Upper lobe of right lung (tissue), 1 donor: ENCODE data around the gene GBX1. TPM values are rescaled to one million over a fixed set of nuclear protein-coding genes. Genes with fewer than 3 reads are reported as not detected.

Experiments
- ATAC-seq: fragments of 200-7000 bp; cut with Tn5 transposase; one replicate; pipeline ENCODE4 v1.9.1; 2020; ENCODE audit warnings: mild to moderate bottlenecking, moderate library complexity
- DNase-seq: peaks from one replicate; pipeline ENCODE4 v3.0.0-alpha.2; 2020
- H3K27ac ChIP-seq: fragments of 200-600 bp; one replicate; pipeline ENCODE4 v1.8.0; 2022
- H3K27me3 ChIP-seq: fragments of 200-600 bp; one replicate; pipeline ENCODE4 v1.8.0; 2022; ENCODE audit warnings: mild to moderate bottlenecking
- H3K36me3 ChIP-seq: fragments of 200-600 bp; one replicate; pipeline ENCODE4 v1.8.0; 2022
- H3K4me1 ChIP-seq: fragments of 200-600 bp; one replicate; pipeline ENCODE4 v1.8.0; 2022
- H3K4me3 ChIP-seq: fragments of 200-600 bp; one replicate; pipeline ENCODE4 v1.8.0; 2022; ENCODE audit warnings: mild to moderate bottlenecking
- H3K9me3 ChIP-seq: fragments of 200-600 bp; one replicate; pipeline ENCODE4 v1.8.0; 2022
- intact Hi-C: fragments of 100-400 bp; cut with DNase I; formaldehyde crosslinking; loops from one replicate; pipeline ENCODE4 v1.11.0; 2022
- total RNA-seq: library from RNA; stranded (reverse); fragmentation: NEBNext Ultra II Directional; extraction: Animal tissue kit (Norgen Biotek cat#: 25700); gene quantifications from one replicate; pipeline ENCODE4 v1.2.1, GENCODE V29; 2021
- TF ChIP-seq, protein P1 (sequence below): fragments of 200-600 bp; IDR thresholded peaks from one replicate; pipeline ENCODE4 v1.8.0; 2022; ENCODE audit warnings: antibody characterized with exemption
- donor health status: DM: no; HTN: yes; CAD: no; lungs with severe emphysema.

Gene GBX1
- total RNA-seq, 1 donor from 2014 or later, result not detected

DNA sequence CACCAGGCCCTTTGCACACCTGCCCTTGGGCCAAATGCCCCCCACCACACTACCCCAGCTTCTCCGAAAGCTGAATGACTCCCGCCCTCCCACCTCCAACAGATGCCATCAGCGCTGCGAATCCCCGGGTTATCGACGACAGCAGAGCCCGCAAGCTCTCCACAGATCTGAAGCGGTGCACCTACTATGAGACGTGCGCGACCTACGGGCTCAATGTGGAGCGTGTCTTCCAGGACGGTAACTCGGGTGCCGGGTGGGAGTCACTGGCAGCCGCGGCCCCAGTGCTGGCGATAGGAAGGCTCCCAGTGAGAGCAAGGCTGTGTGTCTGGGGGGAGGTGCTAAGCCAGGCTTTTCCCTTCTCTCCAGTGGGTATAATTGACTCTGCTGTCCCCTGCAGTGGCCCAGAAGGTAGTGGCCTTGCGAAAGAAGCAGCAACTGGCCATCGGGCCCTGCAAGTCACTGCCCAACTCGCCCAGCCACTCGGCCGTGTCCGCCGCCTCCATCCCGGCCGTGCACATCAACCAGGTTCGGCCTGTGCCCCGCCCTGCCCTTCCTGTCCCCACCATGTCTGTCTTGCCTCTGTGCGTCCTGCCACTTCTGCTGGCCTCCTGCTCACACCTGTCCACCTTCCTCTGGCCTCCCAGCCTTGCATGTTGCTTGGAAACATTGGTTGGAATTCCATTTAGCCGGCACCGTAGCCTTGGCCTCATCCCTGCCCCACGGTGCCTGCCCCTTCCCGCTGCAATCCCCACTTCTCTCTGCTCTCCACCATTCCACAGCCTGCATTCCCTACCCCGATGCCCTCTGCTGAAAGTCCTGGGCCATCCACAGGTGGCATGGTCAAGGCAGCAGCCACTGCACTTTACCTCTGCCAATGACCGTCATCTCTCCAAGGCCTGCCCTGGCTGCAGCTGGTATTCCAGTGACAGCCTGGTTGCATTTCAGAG, 49.1 kb downstream of the GBX1 start:
- TF ChIP-seq, protein P1, sequence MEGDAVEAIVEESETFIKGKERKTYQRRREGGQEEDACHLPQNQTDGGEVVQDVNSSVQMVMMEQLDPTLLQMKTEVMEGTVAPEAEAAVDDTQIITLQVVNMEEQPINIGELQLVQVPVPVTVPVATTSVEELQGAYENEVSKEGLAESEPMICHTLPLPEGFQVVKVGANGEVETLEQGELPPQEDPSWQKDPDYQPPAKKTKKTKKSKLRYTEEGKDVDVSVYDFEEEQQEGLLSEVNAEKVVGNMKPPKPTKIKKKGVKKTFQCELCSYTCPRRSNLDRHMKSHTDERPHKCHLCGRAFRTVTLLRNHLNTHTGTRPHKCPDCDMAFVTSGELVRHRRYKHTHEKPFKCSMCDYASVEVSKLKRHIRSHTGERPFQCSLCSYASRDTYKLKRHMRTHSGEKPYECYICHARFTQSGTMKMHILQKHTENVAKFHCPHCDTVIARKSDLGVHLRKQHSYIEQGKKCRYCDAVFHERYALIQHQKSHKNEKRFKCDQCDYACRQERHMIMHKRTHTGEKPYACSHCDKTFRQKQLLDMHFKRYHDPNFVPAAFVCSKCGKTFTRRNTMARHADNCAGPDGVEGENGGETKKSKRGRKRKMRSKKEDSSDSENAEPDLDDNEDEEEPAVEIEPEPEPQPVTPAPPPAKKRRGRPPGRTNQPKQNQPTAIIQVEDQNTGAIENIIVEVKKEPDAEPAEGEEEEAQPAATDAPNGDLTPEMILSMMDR, result no peak
- peaks cover 57% of the 10 kb centered on the region for H3K36me3 ChIP-seq
- H3K4me3 ChIP-seq, result no peak overlapping the region
- H3K4me1 ChIP-seq, result peaks cover 10% of the 10 kb centered on the region
- no peak overlapping the region for H3K27ac ChIP-seq
- H3K27me3 ChIP-seq, result no peaks in the 10 kb centered on the region
- H3K9me3 ChIP-seq, result no peaks in the 10 kb centered on the region
- intact Hi-C loops, result loop anchor here (10.0 kb wide), 1 partner anchor 84 kb away; no protein-coding TSS in a partner anchor
- ATAC-seq (no peak), DNase-seq (no peak)

DNA sequence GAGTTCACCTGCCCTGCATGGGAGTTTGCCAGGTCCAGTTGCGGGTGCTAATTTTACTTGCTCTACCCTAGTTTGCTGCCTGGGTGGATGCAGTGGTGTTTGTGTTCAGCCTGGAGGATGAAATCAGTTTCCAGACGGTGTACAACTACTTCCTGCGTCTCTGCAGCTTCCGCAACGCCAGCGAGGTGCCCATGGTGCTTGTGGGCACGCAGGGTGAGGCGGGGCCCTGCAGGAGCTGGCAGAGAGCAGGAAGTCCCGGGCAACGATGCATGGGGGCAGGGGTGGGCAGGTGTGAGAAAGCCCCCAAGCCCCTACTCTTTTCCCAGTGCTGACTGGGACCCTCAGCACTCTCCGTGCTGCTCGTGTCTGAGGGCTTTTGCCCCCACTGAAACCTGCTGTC, 49.9 kb downstream of the GBX1 start:
- DNase-seq (no peak), ATAC-seq (no peak)
- no peak overlapping the region for H3K4me3 ChIP-seq
- H3K4me1 ChIP-seq, result peaks cover 16% of the 10 kb centered on the region
- intact Hi-C loops, result loop anchor here (10.0 kb wide), 1 partner anchor 83 kb away; no protein-coding TSS in a partner anchor
- no peak overlapping the region for H3K27ac ChIP-seq
- no peaks in the 10 kb centered on the region for H3K9me3 ChIP-seq
- TF ChIP-seq, protein P1, result no peak
- H3K36me3 ChIP-seq, result peaks cover 49% of the 10 kb centered on the region
- H3K27me3 ChIP-seq, result no peaks in the 10 kb centered on the region

DNA sequence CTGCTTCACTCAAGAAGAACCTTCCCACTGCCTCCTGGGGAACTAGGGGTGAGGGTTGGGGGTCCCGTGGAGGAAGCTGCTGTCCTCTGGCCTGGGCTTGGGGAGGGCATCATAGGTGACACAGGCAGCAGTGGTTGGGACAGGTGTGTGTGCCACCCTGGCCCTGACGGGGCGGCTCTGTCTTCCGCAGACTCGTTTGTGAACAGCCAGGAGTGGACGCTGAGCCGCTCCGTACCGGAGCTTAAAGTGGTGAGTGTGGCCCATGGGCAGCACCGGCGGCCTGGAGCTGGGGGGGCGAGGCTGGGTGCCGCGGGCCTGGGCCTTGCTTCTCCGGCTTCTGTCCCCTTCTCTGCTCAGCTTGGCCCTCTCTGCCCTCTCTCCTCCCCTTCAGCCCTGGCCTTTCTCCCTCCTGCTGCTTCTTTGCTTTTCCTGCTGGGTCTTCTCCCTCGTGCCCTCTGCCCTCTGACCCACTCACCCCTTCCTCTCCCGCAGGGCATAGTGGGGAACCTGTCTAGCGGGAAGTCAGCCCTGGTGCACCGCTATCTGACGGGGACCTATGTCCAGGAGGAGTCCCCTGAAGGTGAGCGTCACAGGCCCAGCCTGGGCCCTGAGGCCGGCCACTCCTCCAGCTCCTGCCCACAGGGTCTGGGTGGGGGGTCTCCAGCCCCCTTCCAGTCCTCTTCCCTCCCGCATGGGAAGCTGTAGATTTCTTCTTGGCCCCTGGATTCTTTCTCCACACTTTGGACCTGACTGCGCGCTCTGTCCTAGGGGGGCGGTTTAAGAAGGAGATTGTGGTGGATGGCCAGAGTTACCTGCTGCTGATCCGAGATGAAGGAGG, 50.7 kb downstream of the GBX1 start:
- H3K27me3 ChIP-seq, result no peaks in the 10 kb centered on the region
- DNase-seq (no peak), ATAC-seq (peak; percentile 6)
- H3K36me3 ChIP-seq, result peaks cover 44% of the 10 kb centered on the region
- no peaks in the 10 kb centered on the region for H3K9me3 ChIP-seq
- H3K27ac ChIP-seq, result peak overlapping the region; percentile 65
- peak overlapping the region; percentile 42 for H3K4me3 ChIP-seq
- intact Hi-C loops, result loop anchor here (10.0 kb wide), 1 partner anchor 82 kb away; no protein-coding TSS in a partner anchor
- peaks cover 16% of the 10 kb centered on the region for H3K4me1 ChIP-seq
- TF ChIP-seq, protein P1, result no peak

DNA sequence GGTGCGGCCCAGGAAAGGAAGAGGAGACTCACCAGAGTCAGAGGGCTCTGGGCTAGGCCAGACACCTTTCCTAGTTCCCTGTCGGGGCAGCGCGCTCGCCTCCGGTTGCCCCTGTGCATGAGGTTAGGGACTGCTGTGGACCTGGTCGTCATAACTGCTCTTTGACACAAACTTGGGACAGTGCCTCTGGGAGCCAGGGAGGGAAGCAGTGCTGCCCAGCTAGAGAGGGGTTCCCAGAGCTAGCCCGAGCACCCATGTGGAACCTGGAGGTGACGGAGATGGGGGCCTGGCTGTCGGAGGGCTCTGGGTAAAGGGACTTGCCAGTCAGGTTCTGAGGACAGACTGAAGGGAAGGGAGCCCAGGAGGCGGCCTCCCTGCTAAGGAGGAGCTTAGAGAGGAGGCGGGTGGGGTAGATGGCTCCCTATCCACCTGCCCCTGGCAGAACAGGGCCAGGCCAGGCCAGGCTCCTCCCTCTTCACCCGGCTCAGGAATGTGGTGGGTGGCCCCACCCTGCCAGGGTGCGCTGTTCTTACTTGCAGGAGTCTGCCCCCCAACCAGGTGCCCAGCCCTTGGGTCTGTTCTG, 51.6 kb downstream of the GBX1 start:
- H3K27ac ChIP-seq, result peak overlapping the region; percentile 65
- intact Hi-C loops, result loop anchor here (10.0 kb wide), 1 partner anchor 81 kb away; no protein-coding TSS in a partner anchor
- ATAC-seq, result peak; percentile 88
- no peaks in the 10 kb centered on the region for H3K27me3 ChIP-seq
- TF ChIP-seq, protein P1, result no peak
- H3K36me3 ChIP-seq, result peaks cover 35% of the 10 kb centered on the region
- H3K4me1 ChIP-seq, result peaks cover 17% of the 10 kb centered on the region
- peak; percentile 94 for DNase-seq
- peak overlapping the region; percentile 42 for H3K4me3 ChIP-seq
- no peaks in the 10 kb centered on the region for H3K9me3 ChIP-seq
